HG02571 (cell line): ENCODE results near the gene PACSIN3.
"Not testable (repeated sequence)": the region's sequence is repeated elsewhere in the genome, so short reads cannot be mapped to it uniquely, and the experiment has no call there.

Source experiments
- ATAC-seq: cut with Tn5 transposase; IDR thresholded peaks from one replicate; pipeline ENCODE4 v1.9.1; 2021; ENCODE audit warnings: mild to moderate bottlenecking, moderate library complexity; ENCODE audit not compliant: unreplicated experiment

The PACSIN3 gene

GRCh38 chr11:47186076-47186699 lies at the start of gene PACSIN3:
PACSIN3 (minus strand) TSS chr11:47186434; CDS start chr11:47182727, 3,707 bp downstream.
- no peak for ATAC-seq

- ATAC-seq = no peak
These were observed 48.9 kb upstream of the PACSIN3 start for GRCh38 chr11:47235163-47235562.

DNA sequence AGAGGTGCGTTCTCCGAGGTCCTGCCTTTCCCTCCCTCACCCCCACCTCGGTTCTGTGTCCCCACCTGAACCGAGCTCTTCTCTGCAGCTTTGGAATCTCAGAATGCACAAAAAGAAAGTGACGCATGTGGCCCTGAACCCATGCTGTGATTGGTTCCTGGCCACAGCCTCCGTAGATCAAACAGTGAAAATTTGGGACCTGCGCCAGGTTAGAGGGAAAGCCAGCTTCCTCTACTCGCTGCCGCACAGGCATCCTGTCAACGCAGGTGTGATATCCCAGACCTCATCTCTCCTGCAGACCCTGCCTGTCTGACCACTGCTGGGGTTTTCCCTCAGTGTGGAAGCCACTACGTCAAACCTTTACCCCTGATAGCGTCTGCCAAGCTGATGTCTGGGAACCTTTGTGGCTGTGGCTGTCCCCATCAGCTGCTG lies 48.5 kb upstream of the PACSIN3 start:
- ATAC-seq = no peak

DNA sequence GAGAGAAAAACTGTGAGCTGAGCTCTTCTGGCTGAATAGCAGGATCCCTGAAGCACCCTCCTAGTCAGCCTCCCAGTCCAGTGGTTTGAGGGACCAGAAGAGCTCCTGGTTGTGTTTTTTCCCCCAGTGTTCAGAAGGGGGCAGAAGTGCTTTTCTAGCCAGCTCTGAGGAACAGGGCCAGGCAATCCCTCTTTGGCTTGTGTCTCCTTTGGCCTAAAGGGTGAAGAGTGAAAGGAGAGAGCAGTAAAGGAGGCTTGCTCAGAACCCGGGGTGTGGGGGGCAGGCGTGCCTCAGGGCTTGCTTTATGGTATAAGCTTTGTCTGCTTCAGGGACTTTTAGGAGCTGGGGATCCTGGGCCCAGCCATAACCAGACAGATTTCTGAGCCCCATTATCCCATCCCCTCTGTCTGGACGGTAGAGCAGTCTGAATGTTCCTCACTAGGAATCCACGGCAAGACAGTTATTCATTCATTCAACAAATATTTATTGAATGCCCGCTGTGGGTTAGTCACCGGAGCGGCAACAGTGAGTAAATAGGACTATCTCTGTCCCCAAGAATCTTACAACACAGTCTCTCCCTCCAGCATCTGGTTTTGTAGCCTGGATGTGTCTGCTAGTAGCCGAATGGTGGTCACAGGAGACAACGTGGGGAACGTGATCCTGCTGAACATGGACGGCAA lies 47.9 kb upstream of the PACSIN3 start:
- no peak for ATAC-seq

GRCh38 chr11:47233051-47233450 lies 46.8 kb upstream of the PACSIN3 start:
- ATAC-seq = no peak

GRCh38 chr11:47229161-47229560 lies 42.9 kb upstream of the PACSIN3 start:
- ATAC-seq = no peak

- peak; percentile 74 for ATAC-seq
These were observed 39.5 kb upstream of the PACSIN3 start for GRCh38 chr11:47225552-47226400.

GRCh38 chr11:47222696-47223095 lies 36.5 kb upstream of the PACSIN3 start:
- ATAC-seq = no peak

DNA sequence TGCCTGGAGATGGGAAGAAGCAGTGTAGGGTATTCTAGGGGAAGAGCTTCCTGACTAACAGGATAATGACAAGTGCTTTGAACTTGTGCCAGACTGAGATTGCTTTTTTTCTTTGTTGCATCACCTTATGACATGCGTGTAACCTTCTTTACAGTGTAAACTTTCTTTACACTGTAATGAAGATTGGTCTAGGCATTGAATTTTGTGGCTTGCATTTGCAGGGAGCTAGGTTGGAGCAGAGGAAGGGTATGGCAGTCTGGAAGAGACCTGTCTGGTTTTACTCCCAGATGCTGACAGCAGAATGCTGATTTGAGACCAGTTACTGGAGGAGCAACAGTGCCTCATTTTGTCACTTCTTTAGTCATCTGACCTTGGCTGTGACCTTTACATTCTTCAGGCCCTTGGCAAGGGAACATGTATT lies 34.2 kb upstream of the PACSIN3 start:
- ATAC-seq = no peak

DNA sequence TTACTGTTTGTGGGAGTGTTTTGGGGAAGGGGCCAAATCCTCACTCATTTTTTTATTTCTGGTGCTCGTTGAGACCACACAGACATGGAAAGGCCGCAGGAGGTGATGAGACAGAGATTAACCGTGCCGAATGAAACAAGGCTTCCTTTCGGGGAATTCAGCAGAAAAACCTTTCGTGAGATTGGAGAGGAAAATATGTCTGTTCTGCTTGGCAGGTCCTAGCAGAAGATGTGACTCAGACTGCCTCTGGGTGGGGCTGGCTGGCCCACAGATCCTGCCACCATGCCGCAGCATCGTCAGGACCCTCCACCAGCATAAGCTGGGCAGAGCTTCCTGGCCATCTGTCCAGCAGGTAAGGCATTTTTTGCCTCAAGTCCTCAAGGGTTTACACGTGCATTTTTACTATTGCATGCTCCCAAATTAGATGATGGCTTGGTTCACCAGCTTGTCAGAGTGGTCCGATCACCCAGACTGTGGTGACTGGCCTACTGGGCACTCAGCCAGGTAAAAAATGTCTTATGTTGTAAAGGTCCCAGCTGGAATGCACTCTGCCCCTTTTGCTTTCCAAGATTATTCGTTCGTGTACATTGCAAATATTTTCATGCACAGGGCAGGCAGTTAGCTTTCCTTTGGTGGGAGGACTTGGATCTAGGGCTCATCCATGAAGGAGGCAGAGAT lies 30.0 kb upstream of the PACSIN3 start:
- ATAC-seq = peak; percentile 27

- ATAC-seq = no peak
These were observed 29.2 kb upstream of the PACSIN3 start for GRCh38 chr11:47215366-47215910.

DNA sequence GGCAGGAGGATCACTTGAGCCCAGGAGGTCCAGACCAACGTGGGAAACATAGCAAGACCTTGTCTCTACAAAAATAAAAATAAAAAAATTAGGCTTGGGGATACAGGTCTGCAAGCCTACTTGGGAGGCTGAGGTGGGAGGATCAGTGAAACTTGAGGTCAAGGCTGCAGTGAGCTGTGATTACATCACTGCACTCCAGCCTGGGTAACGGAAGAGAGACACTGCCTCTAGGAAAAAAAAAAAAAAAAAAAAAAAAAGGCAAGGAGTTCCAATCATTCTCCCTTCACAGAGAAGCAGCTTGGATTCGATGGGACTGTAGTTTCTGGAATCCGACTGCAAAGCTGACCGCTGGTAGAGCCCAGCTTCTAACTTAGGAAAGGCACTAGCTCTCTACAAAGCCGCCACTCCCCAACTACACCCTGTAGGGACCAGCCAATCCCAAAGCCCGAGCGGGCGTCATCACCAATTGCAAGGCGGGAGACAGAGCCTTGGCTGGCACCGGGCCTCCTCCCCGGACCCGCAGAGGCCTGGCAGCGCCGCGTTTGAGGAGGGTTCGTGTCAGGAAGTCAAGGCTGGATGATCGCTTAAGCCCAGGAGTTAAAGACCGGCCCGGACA lies 27.8 kb upstream of the PACSIN3 start:
- peak; percentile 54 for ATAC-seq

DNA sequence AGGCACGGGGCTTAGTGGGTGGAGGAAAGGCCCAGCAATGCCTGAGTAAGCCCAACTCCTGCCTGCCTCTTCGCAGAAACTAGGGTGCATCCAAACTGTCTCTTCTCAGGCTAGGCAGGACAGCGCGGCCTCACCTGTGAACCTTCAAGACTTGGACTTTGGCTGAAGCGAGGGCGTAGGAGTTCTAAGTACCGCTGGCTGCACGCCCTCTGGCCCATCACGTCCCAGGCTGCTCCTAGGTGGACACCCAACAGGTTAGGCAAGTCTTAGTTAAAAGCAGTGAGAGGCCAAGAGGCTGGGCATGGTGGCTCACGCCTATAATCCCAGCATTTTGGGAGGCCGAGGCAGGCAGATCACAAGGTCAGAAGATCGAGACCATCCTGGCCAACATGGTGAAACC lies 26.7 kb upstream of the PACSIN3 start:
- ATAC-seq = no peak

GRCh38 chr11:47208628-47209027 lies 22.4 kb upstream of the PACSIN3 start:
- ATAC-seq = no peak

DNA sequence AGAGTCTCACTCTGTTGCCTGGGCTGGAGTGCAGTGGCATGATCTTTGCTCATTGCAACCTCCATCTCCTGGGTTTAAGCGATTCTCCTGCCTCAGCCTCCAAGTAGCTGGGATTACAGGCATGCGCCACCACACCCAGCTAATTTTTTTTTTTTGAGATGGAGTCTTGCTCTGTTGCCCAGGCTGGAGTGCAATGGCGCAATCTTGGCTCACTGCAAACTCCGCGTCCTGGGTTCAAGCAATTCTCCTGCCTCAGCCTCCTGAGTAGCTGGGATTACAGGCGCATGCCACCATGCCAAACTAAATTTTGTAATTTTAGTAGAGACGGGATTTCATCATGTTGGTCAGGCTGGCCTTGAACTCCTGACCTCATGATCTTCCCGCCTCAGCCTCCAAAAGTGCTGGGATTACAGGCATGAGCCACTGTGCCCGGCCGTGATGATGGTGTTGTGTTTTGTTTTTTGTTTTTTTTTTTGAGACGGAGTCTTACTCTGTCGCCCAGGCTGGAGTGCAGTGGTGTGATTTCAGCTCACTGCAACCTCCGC lies 21.8 kb upstream of the PACSIN3 start:
- ATAC-seq = not testable (repeated sequence)

DNA sequence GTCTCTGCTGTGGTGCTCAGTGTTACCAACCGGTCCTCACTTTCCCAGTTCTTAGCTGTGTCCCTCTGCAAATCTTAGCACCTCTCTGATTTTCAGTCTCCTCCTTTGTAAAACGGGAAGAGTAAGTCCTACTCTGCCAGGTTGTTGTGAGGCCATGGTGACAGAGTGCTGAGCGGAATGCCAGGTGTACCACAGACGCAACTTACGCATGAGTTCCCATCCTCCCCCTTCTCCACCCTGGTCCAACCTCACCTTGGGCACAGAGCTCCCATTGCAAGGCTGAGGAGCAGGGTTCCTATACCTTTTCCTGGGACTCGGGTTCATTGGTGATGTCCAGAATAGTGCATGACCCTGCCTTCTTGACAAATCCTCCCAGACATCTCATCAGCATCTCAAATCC lies 21.2 kb upstream of the PACSIN3 start:
- no peak for ATAC-seq

DNA sequence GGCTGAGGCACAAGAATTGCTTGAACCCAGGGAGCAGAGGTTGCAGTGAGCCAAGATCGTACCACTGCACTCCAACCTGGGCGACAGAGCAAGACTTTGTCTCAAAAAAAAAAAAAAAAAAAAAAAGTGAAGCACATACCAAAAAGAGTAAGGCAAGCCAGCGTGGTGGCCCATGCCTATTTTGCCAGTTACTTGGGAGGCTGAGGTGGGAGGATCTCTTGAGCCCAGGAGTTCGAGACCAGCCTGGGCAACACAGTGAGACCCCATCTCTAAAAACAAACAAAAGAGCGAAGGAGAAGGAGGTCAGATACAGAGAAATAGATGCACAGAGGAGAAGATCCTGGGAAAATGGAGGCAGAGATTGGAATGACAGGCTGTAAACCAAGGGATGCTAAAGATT lies 20.3 kb upstream of the PACSIN3 start:
- ATAC-seq = not testable (repeated sequence)

DNA sequence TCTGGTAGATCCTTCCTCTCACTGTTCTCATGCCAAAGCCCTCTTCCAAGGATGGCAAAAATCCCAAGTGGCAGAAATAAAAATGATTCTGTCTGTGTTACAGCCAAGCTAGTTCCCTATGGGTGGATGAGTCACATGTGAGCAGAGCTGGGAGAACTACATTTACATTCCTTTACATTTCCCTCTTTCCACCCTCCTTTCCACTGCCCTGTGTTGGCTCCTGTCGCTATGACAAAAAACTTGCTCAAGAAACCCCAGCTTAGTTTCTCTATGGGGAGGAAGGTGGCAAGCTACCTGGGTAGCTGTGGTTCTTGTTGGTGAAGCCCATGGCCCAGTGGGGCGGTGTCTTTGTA lies 18.4 kb upstream of the PACSIN3 start:
- no peak for ATAC-seq

DNA sequence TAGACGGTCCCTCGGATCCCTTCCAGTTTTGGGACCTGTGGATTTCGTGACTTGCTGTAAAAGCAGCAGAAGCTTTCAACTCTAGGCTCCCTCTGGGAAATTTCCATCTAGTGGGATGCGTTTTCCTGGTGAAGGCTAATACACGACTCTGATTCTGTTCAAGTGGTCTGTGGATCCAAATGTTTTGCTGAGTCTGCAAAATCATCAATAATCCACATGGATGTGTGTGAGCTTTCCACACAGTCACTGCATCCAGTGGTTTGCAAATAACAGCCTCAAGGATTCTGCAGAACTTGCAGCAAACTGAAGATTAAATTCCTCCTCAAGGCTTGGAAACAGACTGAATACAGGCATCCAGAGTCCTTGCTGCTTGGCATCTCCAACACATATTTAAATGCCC lies 16.3 kb upstream of the PACSIN3 start:
- ATAC-seq = no peak

- no peak for ATAC-seq
These were observed 14.8 kb upstream of the PACSIN3 start for GRCh38 chr11:47201015-47201414.
